MM.1S (cell line): ENCODE results near the gene TSSK6.

ENCODE experiments used
- EZH2 ChIP-seq: fragments of 300-600 bp; sonication (generic); optimal IDR thresholded peaks from 2 replicates; pipeline ENCODE3; 2017; ENCODE audit warnings: low read depth, mild to moderate bottlenecking, antibody characterized with exemption, low read length, mixed read lengths
- EZH2phosphoT487 ChIP-seq: fragments of 300-600 bp; sonication (generic); IDR thresholded peaks from 2 replicates; pipeline ENCODE4 v1.6.1; 2018; ENCODE audit warnings: antibody characterized with exemption, low read length
- TF ChIP-seq, protein P1 (sequence below): fragments of 300-600 bp; sonication (generic); IDR thresholded peaks from 2 replicates; pipeline ENCODE4 v1.5.1; 2016; ENCODE audit warnings: antibody characterized with exemption, low read length, mixed read lengths

DNA sequence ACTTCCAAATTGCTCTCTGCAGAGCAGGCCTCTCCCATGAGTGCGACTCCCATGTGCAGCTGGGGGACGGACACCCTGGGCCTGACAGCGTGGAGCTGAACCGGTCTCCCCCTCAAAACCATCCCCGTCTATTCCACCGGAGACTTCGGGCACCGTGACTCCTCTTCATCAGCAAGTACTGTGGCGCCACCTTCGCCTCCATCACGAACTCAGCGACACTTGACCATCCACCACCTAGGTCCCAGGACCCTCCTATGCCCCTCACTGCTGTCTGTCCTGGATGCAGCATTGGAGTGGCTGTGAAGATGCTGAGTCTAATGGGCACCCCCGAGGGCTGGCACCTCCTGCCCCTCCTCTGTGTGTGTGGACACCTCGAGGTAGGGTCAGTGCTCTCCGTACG is 43.3 kb upstream of the TSSK6 start:
- TF ChIP-seq, protein P1, sequence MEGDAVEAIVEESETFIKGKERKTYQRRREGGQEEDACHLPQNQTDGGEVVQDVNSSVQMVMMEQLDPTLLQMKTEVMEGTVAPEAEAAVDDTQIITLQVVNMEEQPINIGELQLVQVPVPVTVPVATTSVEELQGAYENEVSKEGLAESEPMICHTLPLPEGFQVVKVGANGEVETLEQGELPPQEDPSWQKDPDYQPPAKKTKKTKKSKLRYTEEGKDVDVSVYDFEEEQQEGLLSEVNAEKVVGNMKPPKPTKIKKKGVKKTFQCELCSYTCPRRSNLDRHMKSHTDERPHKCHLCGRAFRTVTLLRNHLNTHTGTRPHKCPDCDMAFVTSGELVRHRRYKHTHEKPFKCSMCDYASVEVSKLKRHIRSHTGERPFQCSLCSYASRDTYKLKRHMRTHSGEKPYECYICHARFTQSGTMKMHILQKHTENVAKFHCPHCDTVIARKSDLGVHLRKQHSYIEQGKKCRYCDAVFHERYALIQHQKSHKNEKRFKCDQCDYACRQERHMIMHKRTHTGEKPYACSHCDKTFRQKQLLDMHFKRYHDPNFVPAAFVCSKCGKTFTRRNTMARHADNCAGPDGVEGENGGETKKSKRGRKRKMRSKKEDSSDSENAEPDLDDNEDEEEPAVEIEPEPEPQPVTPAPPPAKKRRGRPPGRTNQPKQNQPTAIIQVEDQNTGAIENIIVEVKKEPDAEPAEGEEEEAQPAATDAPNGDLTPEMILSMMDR: no peak
- TF ChIP-seq EZH2: no peak
- TF ChIP-seq EZH2phosphoT487: no peak
